H9 (cell line): ENCODE results near the gene NRCAM. TPM values are rescaled to one million over a fixed set of nuclear protein-coding genes. Genes with fewer than 3 reads are reported as not detected.

Source experiments
- DNase-seq: peaks from one replicate; pipeline ENCODE4 v3.0.0-alpha.2; 2017
- H2AFZ ChIP-seq: one replicate; pipeline ENCODE4 v1.6.1; 2013; ENCODE audit warnings: mild to moderate bottlenecking, low read length, control low read depth, moderate library complexity
- H2AK5ac ChIP-seq: 2 replicates; pipeline ENCODE4 v1.6.1; 2013; ENCODE audit warnings: low read length, control low read depth, mixed read lengths; ENCODE audit not compliant: insufficient read length
- H2BK120ac ChIP-seq: one replicate; pipeline ENCODE4 v1.6.1; 2013; ENCODE audit warnings: low read depth, mild to moderate bottlenecking, low read length, control low read depth, inconsistent platforms; ENCODE audit not compliant: poor library complexity, severe bottlenecking
- H2BK12ac ChIP-seq: 2 replicates; pipeline ENCODE4 v1.6.1; 2013; ENCODE audit warnings: low read length, control low read depth, mixed read lengths, low read depth; ENCODE audit not compliant: insufficient read length
- H2BK15ac ChIP-seq: 2 replicates; pipeline ENCODE4 v1.6.1; 2013; ENCODE audit warnings: low read depth, low read length, control low read depth
- H2BK20ac ChIP-seq: one replicate; pipeline ENCODE4 v1.6.1; 2013; ENCODE audit warnings: low read depth, mild to moderate bottlenecking, low read length, control low read depth, inconsistent platforms; ENCODE audit not compliant: poor library complexity, severe bottlenecking
- H2BK5ac ChIP-seq: 2 replicates; pipeline ENCODE4 v1.6.1; 2013; ENCODE audit warnings: low read length, control low read depth, mixed read lengths; ENCODE audit not compliant: insufficient read length
- H3K14ac ChIP-seq: 2 replicates; pipeline ENCODE4 v1.6.1; 2013; ENCODE audit warnings: low read length, control low read depth; ENCODE audit not compliant: insufficient read depth
- H3K18ac ChIP-seq: 2 replicates; pipeline ENCODE4 v1.6.1; 2013; ENCODE audit warnings: low read depth, mild to moderate bottlenecking, mixed read lengths, low read length, control low read depth; ENCODE audit not compliant: insufficient read length
- H3K23ac ChIP-seq: 2 replicates; pipeline ENCODE4 v1.6.1; 2013; ENCODE audit warnings: low read length, control low read depth, mixed read lengths, low read depth; ENCODE audit not compliant: insufficient read length
- H3K23me2 ChIP-seq: 2 replicates; pipeline ENCODE4 v1.6.1; 2013; ENCODE audit warnings: low read depth, mild to moderate bottlenecking, mixed read lengths, low read length, control low read depth; ENCODE audit not compliant: insufficient read length, poor library complexity, severe bottlenecking
- H3K27ac ChIP-seq: 2 replicates; pipeline ENCODE4 v1.5.1; 2013; ENCODE audit warnings: low read length, control low read depth, mixed read lengths, low read depth; ENCODE audit not compliant: insufficient read length
- H3K27me3 ChIP-seq: 2 replicates; pipeline ENCODE4 v1.6.1; 2013; ENCODE audit warnings: low read length, control low read depth, inconsistent platforms; ENCODE audit not compliant: insufficient read depth
- H3K4ac ChIP-seq: 2 replicates; pipeline ENCODE4 v1.6.1; 2013; ENCODE audit warnings: low read depth, mild to moderate bottlenecking, control low read depth, inconsistent platforms, low read length, moderate library complexity
- H3K4me1 ChIP-seq: 2 replicates; pipeline ENCODE4 v1.6.1; 2013; ENCODE audit warnings: low read length, control low read depth, inconsistent platforms; ENCODE audit not compliant: insufficient read depth
- H3K4me2 ChIP-seq: 2 replicates; pipeline ENCODE4 v1.6.1; 2013; ENCODE audit warnings: low read length, control low read depth, mixed read lengths; ENCODE audit not compliant: insufficient read length, insufficient read depth
- H3K56ac ChIP-seq: 2 replicates; pipeline ENCODE4 v1.6.1; 2013; ENCODE audit warnings: low read depth, mild to moderate bottlenecking, mixed read lengths, low read length, control low read depth; ENCODE audit not compliant: insufficient read length
- H3K79me1 ChIP-seq: 2 replicates; pipeline ENCODE4 v1.6.1; 2013; ENCODE audit warnings: low read depth, mild to moderate bottlenecking, moderate library complexity, low read length, control low read depth, inconsistent platforms; ENCODE audit not compliant: insufficient read depth, poor library complexity, severe bottlenecking
- H3K79me2 ChIP-seq: 2 replicates; pipeline ENCODE4 v1.6.1; 2013; ENCODE audit warnings: low read length, control low read depth, inconsistent platforms; ENCODE audit not compliant: insufficient read depth
- H3K9ac ChIP-seq: 2 replicates; pipeline ENCODE4 v1.6.1; 2013; ENCODE audit warnings: low read length, control low read depth, mixed read lengths; ENCODE audit not compliant: insufficient read length; ENCODE audit errors: extremely low read depth
- H3K9me3 ChIP-seq: one replicate; pipeline ENCODE4 v1.6.1; 2013; ENCODE audit warnings: low read depth, low read length, inconsistent platforms; ENCODE audit not compliant: control insufficient read depth
- H3T11ph ChIP-seq: one replicate; pipeline ENCODE4 v1.6.1; 2013; ENCODE audit warnings: mild to moderate bottlenecking, low read length, control low read depth, inconsistent platforms
- H4K20me1 ChIP-seq: one replicate; pipeline ENCODE4 v1.6.1; 2013; ENCODE audit not compliant: control insufficient read depth, insufficient read length, insufficient read depth
- H4K5ac ChIP-seq: 2 replicates; pipeline ENCODE4 v1.6.1; 2013; ENCODE audit warnings: low read depth, mild to moderate bottlenecking, mixed read lengths, low read length, control low read depth; ENCODE audit not compliant: insufficient read length
- H4K8ac ChIP-seq: replicated peaks from 2 replicates; pipeline ENCODE4 v1.6.1; 2013; ENCODE audit warnings: low read length, control low read depth, mixed read lengths, low read depth; ENCODE audit not compliant: insufficient read length
- H4K91ac ChIP-seq: 2 replicates; pipeline ENCODE4 v1.6.1; 2013; ENCODE audit warnings: low read depth, mild to moderate bottlenecking, moderate library complexity, mixed read lengths, low read length, control low read depth; ENCODE audit not compliant: insufficient read length
- H3K27ac Mint-ChIP-seq, 3 experiments: 2 replicates in 2 of 3; 3 replicates in 1 of 3; pipeline ENCODE4 v1.8.0; 2020 to 2021; ENCODE audit warnings: mixed read lengths in 3 of 3, mild to moderate bottlenecking in 1 of 3, moderate library complexity in 1 of 3
- H3K27me3 Mint-ChIP-seq: 2 replicates; pipeline ENCODE4 v1.8.0; 2021; ENCODE audit warnings: low read depth, mild to moderate bottlenecking, moderate library complexity, mixed read lengths
- H3K36me3 Mint-ChIP-seq, 3 experiments: 2 replicates in 2 of 3; 3 replicates in 1 of 3; pipeline ENCODE4 v1.8.0; 2020 to 2021; ENCODE audit warnings: low read depth in 3 of 3, mixed read lengths in 3 of 3; ENCODE audit not compliant: insufficient read depth in 1 of 3
- H3K4me1 Mint-ChIP-seq, 2 experiments: 2 replicates each; pipeline ENCODE4 v1.8.0; 2020; ENCODE audit warnings: mixed read lengths in 2 of 2
- H3K4me3 Mint-ChIP-seq, 2 experiments: 2 replicates in 1 of 2; 3 replicates in 1 of 2; pipeline ENCODE4 v1.8.0; 2020 to 2021; ENCODE audit warnings: mild to moderate bottlenecking in 2 of 2, mixed read lengths in 2 of 2, moderate library complexity in 1 of 2
- H3K9me3 Mint-ChIP-seq, 2 experiments: 2 replicates in 1 of 2; 3 replicates in 1 of 2; pipeline ENCODE4 v1.8.0; 2020; ENCODE audit warnings: mild to moderate bottlenecking in 2 of 2, mixed read lengths in 2 of 2, moderate library complexity in 1 of 2
- WGBS: extraction: QIAGEN DNeasy Blood & Tissue Kit; methylation state at CpG from one replicate; pipeline ENCODE4 v1.1.7; 2013; ENCODE audit warnings: missing lambda C conversion rate, low lambda C conversion rate, mixed read lengths; ENCODE audit not compliant: insufficient read length; ENCODE audit errors: extremely low coverage; 5-methylcytosine and 5-hydroxymethylcytosine counted together
- total RNA-seq: library from RNA; stranded (reverse); gene quantifications from 2 replicates; pipeline ENCODE4 v1.2.1, GENCODE V29; 2021
- TF ChIP-seq, protein P1 (sequence below): fragments of 200-600 bp; sonication (generic); conservative IDR thresholded peaks from 3 replicates; pipeline ENCODE4 v1.8.0; 2021; ENCODE audit warnings: antibody characterized with exemption, mild to moderate bottlenecking

The NRCAM gene
- total RNA-seq, 1 experiment from 2014 or later, result 2.3 TPM

DNA sequence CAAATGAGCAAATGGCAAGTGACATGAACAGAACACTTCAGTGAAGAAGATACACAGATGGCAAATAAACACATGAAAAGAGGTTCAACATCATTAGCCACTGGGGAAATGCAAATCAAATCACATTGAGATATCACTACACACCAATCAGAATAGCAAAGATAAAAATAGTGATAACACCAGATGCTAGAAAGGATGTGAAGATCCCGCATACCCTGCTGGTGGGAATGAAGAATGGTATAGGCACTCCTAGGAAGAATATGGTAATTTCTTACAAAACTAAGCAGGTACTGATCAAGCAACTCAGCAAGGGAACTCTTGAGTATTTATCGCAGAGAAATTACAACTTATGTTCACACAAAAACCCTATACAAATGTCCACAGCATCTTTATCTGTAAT lies 337.3 kb downstream of the NRCAM start:
- H2BK20ac ChIP-seq, result no peak overlapping the region
- no peak overlapping the region for H4K91ac ChIP-seq
- H3K27ac Mint-ChIP-seq, result no peak overlapping the region; a peak in 1 of 7 replicates
- H3K27me3 ChIP-seq, result no peaks in the 10 kb centered on the region
- DNase-seq, result no peak
- H3K27me3 Mint-ChIP-seq, result no peaks in the 10 kb centered on the region; the same call in 1 of the 2 replicates
- H3K18ac ChIP-seq, result no peak overlapping the region
- H2AFZ ChIP-seq, result no peak overlapping the region
- H3K4me2 ChIP-seq, result no peak overlapping the region
- no peaks in the 10 kb centered on the region for H3K9me3 Mint-ChIP-seq
- no peaks in the 10 kb centered on the region for H3K36me3 Mint-ChIP-seq
- no peak overlapping the region for H2BK120ac ChIP-seq
- H2BK12ac ChIP-seq, result no peak overlapping the region
- no peak overlapping the region for H3K4ac ChIP-seq
- H3K23me2 ChIP-seq, result no peaks in the 10 kb centered on the region
- H3K79me2 ChIP-seq, result no peaks in the 10 kb centered on the region
- no peak overlapping the region for H3K9ac ChIP-seq
- no CpG with 5 or more reads among the region's 2 CpGs for WGBS
- H3K56ac ChIP-seq, result no peak overlapping the region
- no peak overlapping the region for H4K8ac ChIP-seq
- H3K23ac ChIP-seq, result no peak overlapping the region
- H4K5ac ChIP-seq, result no peak overlapping the region
- no peaks in the 10 kb centered on the region for H3K4me1 ChIP-seq
- no peaks in the 10 kb centered on the region for H4K20me1 ChIP-seq
- H3K27ac ChIP-seq, result no peak overlapping the region
- no peaks in the 10 kb centered on the region for H3K79me1 ChIP-seq
- no peak overlapping the region for H3K14ac ChIP-seq
- TF ChIP-seq, protein P1, sequence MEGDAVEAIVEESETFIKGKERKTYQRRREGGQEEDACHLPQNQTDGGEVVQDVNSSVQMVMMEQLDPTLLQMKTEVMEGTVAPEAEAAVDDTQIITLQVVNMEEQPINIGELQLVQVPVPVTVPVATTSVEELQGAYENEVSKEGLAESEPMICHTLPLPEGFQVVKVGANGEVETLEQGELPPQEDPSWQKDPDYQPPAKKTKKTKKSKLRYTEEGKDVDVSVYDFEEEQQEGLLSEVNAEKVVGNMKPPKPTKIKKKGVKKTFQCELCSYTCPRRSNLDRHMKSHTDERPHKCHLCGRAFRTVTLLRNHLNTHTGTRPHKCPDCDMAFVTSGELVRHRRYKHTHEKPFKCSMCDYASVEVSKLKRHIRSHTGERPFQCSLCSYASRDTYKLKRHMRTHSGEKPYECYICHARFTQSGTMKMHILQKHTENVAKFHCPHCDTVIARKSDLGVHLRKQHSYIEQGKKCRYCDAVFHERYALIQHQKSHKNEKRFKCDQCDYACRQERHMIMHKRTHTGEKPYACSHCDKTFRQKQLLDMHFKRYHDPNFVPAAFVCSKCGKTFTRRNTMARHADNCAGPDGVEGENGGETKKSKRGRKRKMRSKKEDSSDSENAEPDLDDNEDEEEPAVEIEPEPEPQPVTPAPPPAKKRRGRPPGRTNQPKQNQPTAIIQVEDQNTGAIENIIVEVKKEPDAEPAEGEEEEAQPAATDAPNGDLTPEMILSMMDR, result peak; percentile 61
- no peak overlapping the region for H2AK5ac ChIP-seq
- no peak overlapping the region for H2BK15ac ChIP-seq
- H3T11ph ChIP-seq, result no peak overlapping the region
- no peak overlapping the region for H3K4me3 Mint-ChIP-seq
- H3K4me1 Mint-ChIP-seq, result no peaks in the 10 kb centered on the region
- no peak overlapping the region for H2BK5ac ChIP-seq
- no peaks in the 10 kb centered on the region for H3K9me3 ChIP-seq
